ENCODE data around the gene SLC35E2B. TPM values are rescaled to one million over a fixed set of nuclear protein-coding genes. Genes with fewer than 3 reads are reported as not detected.
"Not testable (repeated sequence)": the region's sequence is repeated elsewhere in the genome, so short reads cannot be mapped to it uniquely, and the experiment has no call there.

Gene SLC35E2B
- total and polyA plus RNA-seq, 2 of the 13 experiments (the other 11 are each of a cell fraction or from before 2014, with no cell fraction given): 14.1 to 19.7 TPM

DNA sequence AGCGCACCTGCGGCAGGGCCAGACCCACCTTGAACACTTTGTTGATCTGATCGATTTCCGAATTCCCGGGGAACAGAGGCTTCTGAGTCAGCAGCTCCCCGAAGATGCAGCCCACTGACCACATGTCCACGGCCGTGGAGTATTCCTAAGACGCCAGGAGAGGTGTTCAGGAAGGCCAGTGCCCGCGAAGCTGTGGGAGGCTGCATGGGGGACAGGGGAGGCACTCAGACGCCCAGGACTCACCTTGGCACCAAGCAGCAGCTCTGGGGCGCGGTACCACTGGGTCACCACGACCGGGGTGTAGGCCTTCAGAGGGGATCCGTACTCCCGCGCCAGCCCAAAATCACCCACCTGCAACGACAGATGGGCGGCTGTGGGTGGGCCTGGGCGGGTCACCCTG lies 11.2 kb upstream of the SLC35E2B start (continued):
- TF ChIP-seq NFE2L2 (IDR thresholded peaks at IDR 0.05; ENCODE audit: low read length) (no peak), RXRB (CRISPR knock-in tag; IDR thresholded peaks at IDR 0.05; ENCODE audit: borderline replicate concordance) (no peak), RBM22 (optimal IDR thresholded peaks at IDR 0.05; ENCODE audit: low read length) (no peak), ISL2 (CRISPR knock-in tag; IDR thresholded peaks at IDR 0.05) (no peak), ZNF546 (CRISPR knock-in tag; conservative IDR thresholded peaks at IDR 0.05) (no peak), ERF (CRISPR knock-in tag; IDR thresholded peaks at IDR 0.05) (no peak)
- TF ChIP-seq, protein P1, sequence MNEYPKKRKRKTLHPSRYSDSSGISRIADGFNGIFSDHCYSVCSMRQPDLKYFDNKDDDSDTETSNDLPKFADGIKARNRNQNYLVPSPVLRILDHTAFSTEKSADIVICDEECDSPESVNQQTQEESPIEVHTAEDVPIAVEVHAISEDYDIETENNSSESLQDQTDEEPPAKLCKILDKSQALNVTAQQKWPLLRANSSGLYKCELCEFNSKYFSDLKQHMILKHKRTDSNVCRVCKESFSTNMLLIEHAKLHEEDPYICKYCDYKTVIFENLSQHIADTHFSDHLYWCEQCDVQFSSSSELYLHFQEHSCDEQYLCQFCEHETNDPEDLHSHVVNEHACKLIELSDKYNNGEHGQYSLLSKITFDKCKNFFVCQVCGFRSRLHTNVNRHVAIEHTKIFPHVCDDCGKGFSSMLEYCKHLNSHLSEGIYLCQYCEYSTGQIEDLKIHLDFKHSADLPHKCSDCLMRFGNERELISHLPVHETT (CRISPR knock-in tag; conservative IDR thresholded peaks at IDR 0.05): no peak

- H3K4me3 ChIP-seq (replicated peaks in 1 of 3; ENCODE audit: insufficient read depth in 1 of 3, low read depth in 2 of 3, low read length in 3 of 3); H3K79me2 ChIP-seq (ENCODE audit: insufficient read depth, low read length); ATAC-seq; H3K36me3 ChIP-seq (replicated peaks in 1 of 2; ENCODE audit: control insufficient read depth in 1 of 2, insufficient read depth in 2 of 2, low read length in 2 of 2); H3K4me1 ChIP-seq (ENCODE audit: insufficient read depth, low read length); H3K4me2 ChIP-seq (ENCODE audit: low read depth, low read length); FAIRE-seq; in situ Hi-C loops (cut with HindIII; ENCODE audit: extremely low pct_ligation_motif_present, low pct_unique_long_range_greater_than_20kb); DNase-seq (ENCODE audit: low spot score); H3K27ac ChIP-seq (ENCODE audit: extremely low read length, insufficient read depth, low read length); H2AFZ ChIP-seq (ENCODE audit: low read length); H3K9me3 ChIP-seq (ENCODE audit: low read length); H4K20me1 ChIP-seq (ENCODE audit: insufficient read depth, low read length); POLR2A ChIA-PET; H3K9ac ChIP-seq (ENCODE audit: insufficient read depth, low read depth, low read length); CTCF ChIA-PET (ENCODE audit: low intra/inter-chr PET ratio, low total read pairs); BruUV-seq (replicated peaks); H3K27me3 ChIP-seq (ENCODE audit: control insufficient read depth in 1 of 2, insufficient read depth in 2 of 2, low read length in 2 of 2); intact Hi-C loops (cut with micrococcal nuclease; ENCODE audit: unreplicated experiment): not testable (repeated sequence)
- WGBS (ENCODE audit: low lambda C conversion rate): 94% methylated on average over 9 of the region's 18 CpGs
Measured at GRCh38 chr1:1702506-1702905, 9.9 kb upstream of the SLC35E2B start.

DNA sequence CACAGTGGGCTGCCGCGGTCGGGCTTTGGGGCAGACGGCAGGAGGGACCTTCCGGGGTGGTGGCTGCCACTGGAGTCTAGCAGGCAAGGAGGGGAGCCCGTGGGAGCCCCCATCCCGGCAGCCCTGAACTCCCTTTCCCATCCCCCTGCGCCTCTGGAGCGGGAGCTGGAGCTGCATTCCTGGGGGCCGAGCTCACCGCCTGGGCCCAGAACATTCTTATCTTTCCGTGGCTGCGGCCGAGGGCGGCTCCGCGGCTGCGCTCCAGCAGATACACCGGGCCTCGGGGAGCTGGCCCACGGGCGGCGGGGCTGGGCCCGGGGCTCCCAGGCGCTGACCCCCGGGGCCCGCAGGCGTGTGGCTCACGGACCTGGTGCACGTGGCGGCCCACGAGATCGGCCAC lies 8.0 kb upstream of the SLC35E2B start:
- H3K9me3 ChIP-seq (ENCODE audit: low read length); H4K20me1 ChIP-seq (ENCODE audit: insufficient read depth, low read length); BruUV-seq (replicated peaks); DNase-seq (ENCODE audit: low spot score); H2AFZ ChIP-seq (ENCODE audit: low read length); H3K36me3 ChIP-seq (replicated peaks in 1 of 2; ENCODE audit: control insufficient read depth in 1 of 2, insufficient read depth in 2 of 2, low read length in 2 of 2); H3K79me2 ChIP-seq (ENCODE audit: insufficient read depth, low read length); POLR2A ChIA-PET; H3K27ac ChIP-seq (ENCODE audit: extremely low read length, insufficient read depth, low read length); H3K4me1 ChIP-seq (ENCODE audit: insufficient read depth, low read length); CTCF ChIA-PET (ENCODE audit: low intra/inter-chr PET ratio, low total read pairs); H3K4me2 ChIP-seq (ENCODE audit: low read depth, low read length); in situ Hi-C loops (cut with HindIII; ENCODE audit: extremely low pct_ligation_motif_present, low pct_unique_long_range_greater_than_20kb); H3K9ac ChIP-seq (ENCODE audit: insufficient read depth, low read depth, low read length); ATAC-seq; FAIRE-seq; intact Hi-C loops (cut with micrococcal nuclease; ENCODE audit: unreplicated experiment); H3K4me3 ChIP-seq (replicated peaks in 1 of 3; ENCODE audit: insufficient read depth in 1 of 3, low read depth in 2 of 3, low read length in 3 of 3); H3K27me3 ChIP-seq (ENCODE audit: control insufficient read depth in 1 of 2, insufficient read depth in 2 of 2, low read length in 2 of 2): not testable (repeated sequence)
- WGBS (ENCODE audit: low lambda C conversion rate): no CpG with 5 or more reads among the region's 33 CpGs

GRCh38 chr1:1700067-1700466 lies 7.5 kb upstream of the SLC35E2B start:
- H3K4me2 ChIP-seq (ENCODE audit: low read depth, low read length); H3K79me2 ChIP-seq (ENCODE audit: insufficient read depth, low read length); in situ Hi-C loops (cut with HindIII; ENCODE audit: extremely low pct_ligation_motif_present, low pct_unique_long_range_greater_than_20kb); intact Hi-C loops (cut with micrococcal nuclease; ENCODE audit: unreplicated experiment); FAIRE-seq; H3K27me3 ChIP-seq (ENCODE audit: control insufficient read depth in 1 of 2, insufficient read depth in 2 of 2, low read length in 2 of 2); H3K27ac ChIP-seq (ENCODE audit: extremely low read length, insufficient read depth, low read length); ATAC-seq; DNase-seq (ENCODE audit: low spot score); CTCF ChIA-PET (ENCODE audit: low intra/inter-chr PET ratio, low total read pairs); BruUV-seq (replicated peaks); H4K20me1 ChIP-seq (ENCODE audit: insufficient read depth, low read length); POLR2A ChIA-PET; H3K36me3 ChIP-seq (replicated peaks in 1 of 2; ENCODE audit: control insufficient read depth in 1 of 2, insufficient read depth in 2 of 2, low read length in 2 of 2); H3K9me3 ChIP-seq (ENCODE audit: low read length); H2AFZ ChIP-seq (ENCODE audit: low read length); H3K9ac ChIP-seq (ENCODE audit: insufficient read depth, low read depth, low read length); H3K4me1 ChIP-seq (ENCODE audit: insufficient read depth, low read length); H3K4me3 ChIP-seq (replicated peaks in 1 of 3; ENCODE audit: insufficient read depth in 1 of 3, low read depth in 2 of 3, low read length in 3 of 3): not testable (repeated sequence)
- no CpG with 5 or more reads among the region's 45 CpGs for WGBS (ENCODE audit: low lambda C conversion rate)

All from HepG2 (cell line).